Uterus (tissue), 2 donors: ENCODE data around the gene TMEM123.

Source experiments
- POLR2A ChIP-seq, 2 donors: fragments of 450-650 bp; IDR thresholded peaks; one replicate each; pipeline ENCODE4 v1.6.1; 2016; ENCODE audit warnings: antibody characterized with exemption in 2 of 2, mild to moderate bottlenecking in 1 of 2, moderate library complexity in 1 of 2
- TF ChIP-seq, protein P1 (sequence below), 4 experiments: fragments of 200-600 bp in 2 of 4; fragments of 450-650 bp in 2 of 4; sonication (generic) in 2 of 4; IDR thresholded peaks; one replicate each; pipeline ENCODE4 v1.5.1; 2016 to 2019; ENCODE audit warnings: antibody characterized with exemption in 4 of 4, mild to moderate bottlenecking in 2 of 4, moderate library complexity in 1 of 4

- TF ChIP-seq, protein P1, sequence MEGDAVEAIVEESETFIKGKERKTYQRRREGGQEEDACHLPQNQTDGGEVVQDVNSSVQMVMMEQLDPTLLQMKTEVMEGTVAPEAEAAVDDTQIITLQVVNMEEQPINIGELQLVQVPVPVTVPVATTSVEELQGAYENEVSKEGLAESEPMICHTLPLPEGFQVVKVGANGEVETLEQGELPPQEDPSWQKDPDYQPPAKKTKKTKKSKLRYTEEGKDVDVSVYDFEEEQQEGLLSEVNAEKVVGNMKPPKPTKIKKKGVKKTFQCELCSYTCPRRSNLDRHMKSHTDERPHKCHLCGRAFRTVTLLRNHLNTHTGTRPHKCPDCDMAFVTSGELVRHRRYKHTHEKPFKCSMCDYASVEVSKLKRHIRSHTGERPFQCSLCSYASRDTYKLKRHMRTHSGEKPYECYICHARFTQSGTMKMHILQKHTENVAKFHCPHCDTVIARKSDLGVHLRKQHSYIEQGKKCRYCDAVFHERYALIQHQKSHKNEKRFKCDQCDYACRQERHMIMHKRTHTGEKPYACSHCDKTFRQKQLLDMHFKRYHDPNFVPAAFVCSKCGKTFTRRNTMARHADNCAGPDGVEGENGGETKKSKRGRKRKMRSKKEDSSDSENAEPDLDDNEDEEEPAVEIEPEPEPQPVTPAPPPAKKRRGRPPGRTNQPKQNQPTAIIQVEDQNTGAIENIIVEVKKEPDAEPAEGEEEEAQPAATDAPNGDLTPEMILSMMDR (IDR thresholded peaks at IDR 0.05), result no peak
- no peak for TF ChIP-seq POLR2A (IDR thresholded peaks at IDR 0.05)
These were observed 32.0 kb downstream of the TMEM123 start for GRCh38 chr11:102420547-102420946.
